Thoracic aorta (tissue), 2 donors: Measurements from ENCODE around the gene GSTP1. TPM values are rescaled to one million over a fixed set of nuclear protein-coding genes. Genes with fewer than 3 reads are reported as not detected.

Experiments
- ATAC-seq: fragments of 150-250 bp; one replicate; pipeline ENCODE4 v1.8.0; 2017; ENCODE audit warnings: low read depth; ENCODE audit not compliant: insufficient number of reproducible peaks, low FRiP score
- DNase-seq: peaks from one replicate; pipeline ENCODE4 v3.0.0-alpha.2; 2020; ENCODE audit warnings: low spot score
- H3K27ac ChIP-seq, 2 donors: fragments of 200-600 bp; sonication (generic); 1 replicate in 1 of 2; 2 replicates in 1 of 2; pipeline ENCODE4 v1.5.1; 2016; ENCODE audit warnings: mild to moderate bottlenecking in 2 of 2, moderate library complexity in 2 of 2
- H3K27me3 ChIP-seq: fragments of 200-600 bp; sonication (generic); replicated peaks from 2 replicates; pipeline ENCODE4 v1.6.0; 2016; ENCODE audit warnings: mild to moderate bottlenecking; ENCODE audit not compliant: insufficient read depth
- H3K36me3 ChIP-seq: fragments of 200-600 bp; sonication (generic); one replicate; pipeline ENCODE4 v1.5.1; 2016
- H3K4me1 ChIP-seq, 2 donors: fragments of 200-600 bp; sonication (generic); 1 replicate in 1 of 2; 2 replicates in 1 of 2; pipeline versions ENCODE4 v1.5.1 to v1.6.0; 2016; ENCODE audit warnings: low read depth in 2 of 2, mild to moderate bottlenecking in 1 of 2; ENCODE audit not compliant: control insufficient read depth in 1 of 2
- H3K4me3 ChIP-seq: fragments of 200-600 bp; sonication (generic); 2 replicates; pipeline ENCODE4 v1.5.1; 2016; ENCODE audit warnings: mild to moderate bottlenecking
- H3K9me3 ChIP-seq: fragments of 200-600 bp; sonication (generic); 2 replicates; pipeline ENCODE4 v1.5.1; 2016
- CTCF ChIP-seq: fragments of 200-600 bp; sonication (generic); IDR thresholded peaks from one replicate; pipeline ENCODE4 v1.5.1; 2019; ENCODE audit warnings: antibody characterized with exemption
- total RNA-seq, 2 donors: library from RNA; depleted of rRNA; stranded (reverse); fragments of >200 nt; gene quantifications; one replicate each; pipeline versions ENCODE4 v1.1.0 to v1.2.3, GENCODE V29; 2016

The GSTP1 gene
- total RNA-seq, 2 donors from 2014 or later = 272 to 744 TPM

DNA sequence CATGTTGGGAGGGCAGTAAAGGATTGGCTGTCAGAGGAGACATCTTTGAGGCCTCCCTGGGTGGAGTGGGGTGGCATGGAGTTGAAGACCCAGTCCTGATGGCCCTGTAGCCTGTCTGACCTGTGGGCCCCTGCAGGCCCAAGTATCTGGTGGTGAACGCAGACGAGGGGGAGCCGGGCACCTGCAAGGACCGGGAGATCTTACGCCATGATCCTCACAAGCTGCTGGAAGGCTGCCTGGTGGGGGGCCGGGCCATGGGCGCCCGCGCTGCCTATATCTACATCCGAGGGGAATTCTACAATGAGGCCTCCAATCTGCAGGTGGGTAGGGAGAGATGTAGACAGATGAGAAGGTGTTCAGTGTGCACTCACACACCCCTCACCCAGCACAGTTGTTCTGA is 25.7 kb downstream of the GSTP1 start:
- DNase-seq (no peak), ATAC-seq (no peak)
- H3K4me1 ChIP-seq = peaks cover 9 to 35% of the 10 kb centered on the region in 2 donors
- H3K27ac ChIP-seq = no peak overlapping the region
- H3K36me3 ChIP-seq = peaks cover 19% of the 10 kb centered on the region
- no peaks in the 10 kb centered on the region for H3K27me3 ChIP-seq
- H3K4me3 ChIP-seq = no peak overlapping the region
- H3K9me3 ChIP-seq = no peaks in the 10 kb centered on the region
- no peak for TF ChIP-seq CTCF

DNA sequence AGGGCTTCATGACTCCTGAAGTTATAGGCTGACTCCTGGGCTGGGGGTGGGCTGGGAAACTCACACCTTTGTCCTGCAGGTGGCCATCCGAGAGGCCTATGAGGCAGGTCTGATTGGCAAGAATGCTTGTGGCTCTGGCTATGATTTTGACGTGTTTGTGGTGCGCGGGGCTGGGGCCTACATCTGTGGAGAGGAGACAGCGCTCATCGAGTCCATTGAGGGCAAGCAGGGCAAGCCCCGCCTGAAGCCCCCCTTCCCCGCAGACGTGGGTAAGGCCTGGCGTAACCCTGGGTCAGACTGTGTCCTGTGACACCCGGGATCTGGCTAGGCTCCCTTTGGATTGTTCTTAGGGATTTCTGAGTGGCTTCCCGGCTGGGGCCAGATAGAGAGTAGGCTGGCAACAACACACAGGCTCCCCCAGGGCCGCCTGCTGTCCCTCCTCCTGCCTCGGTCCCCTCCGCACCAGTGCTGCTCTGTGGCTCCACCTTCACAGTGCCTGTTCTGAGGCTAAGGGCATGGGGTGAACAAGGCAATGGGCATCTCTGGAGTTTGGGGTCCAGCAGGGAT is 26.8 kb downstream of the GSTP1 start:
- no peak overlapping the region for H3K27ac ChIP-seq
- peaks cover 19% of the 10 kb centered on the region for H3K36me3 ChIP-seq
- TF ChIP-seq CTCF = no peak
- no peaks in the 10 kb centered on the region for H3K9me3 ChIP-seq
- H3K4me1 ChIP-seq = peaks cover 11 to 33% of the 10 kb centered on the region in 2 donors
- H3K4me3 ChIP-seq = no peak overlapping the region
- no peaks in the 10 kb centered on the region for H3K27me3 ChIP-seq
- DNase-seq (no peak), ATAC-seq (no peak)

DNA sequence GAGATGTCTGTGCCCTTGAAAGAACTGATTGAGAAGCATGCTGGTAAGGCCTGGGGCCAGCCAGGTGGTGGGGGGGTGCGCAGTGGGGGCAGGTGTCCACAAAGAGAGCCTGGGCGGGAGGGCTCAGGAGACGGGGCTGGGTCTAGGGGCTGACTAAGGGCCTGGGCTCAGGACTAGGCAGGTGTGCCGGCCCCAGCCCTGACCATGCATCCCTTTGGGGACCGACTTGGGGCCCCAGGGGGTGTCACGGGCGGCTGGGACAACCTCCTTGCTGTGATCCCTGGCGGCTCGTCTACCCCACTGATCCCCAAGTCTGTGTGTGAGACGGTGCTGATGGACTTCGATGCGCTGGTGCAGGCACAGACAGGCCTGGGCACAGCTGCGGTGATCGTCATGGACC is 27.6 kb downstream of the GSTP1 start:
- H3K27me3 ChIP-seq = no peaks in the 10 kb centered on the region
- no peak overlapping the region for H3K27ac ChIP-seq
- no peaks in the 10 kb centered on the region for H3K9me3 ChIP-seq
- no peak overlapping the region for H3K4me3 ChIP-seq
- DNase-seq (no peak), ATAC-seq (no peak)
- peaks cover 11 to 25% of the 10 kb centered on the region in 2 donors for H3K4me1 ChIP-seq
- H3K36me3 ChIP-seq = peaks cover 19% of the 10 kb centered on the region
- TF ChIP-seq CTCF = no peak

DNA sequence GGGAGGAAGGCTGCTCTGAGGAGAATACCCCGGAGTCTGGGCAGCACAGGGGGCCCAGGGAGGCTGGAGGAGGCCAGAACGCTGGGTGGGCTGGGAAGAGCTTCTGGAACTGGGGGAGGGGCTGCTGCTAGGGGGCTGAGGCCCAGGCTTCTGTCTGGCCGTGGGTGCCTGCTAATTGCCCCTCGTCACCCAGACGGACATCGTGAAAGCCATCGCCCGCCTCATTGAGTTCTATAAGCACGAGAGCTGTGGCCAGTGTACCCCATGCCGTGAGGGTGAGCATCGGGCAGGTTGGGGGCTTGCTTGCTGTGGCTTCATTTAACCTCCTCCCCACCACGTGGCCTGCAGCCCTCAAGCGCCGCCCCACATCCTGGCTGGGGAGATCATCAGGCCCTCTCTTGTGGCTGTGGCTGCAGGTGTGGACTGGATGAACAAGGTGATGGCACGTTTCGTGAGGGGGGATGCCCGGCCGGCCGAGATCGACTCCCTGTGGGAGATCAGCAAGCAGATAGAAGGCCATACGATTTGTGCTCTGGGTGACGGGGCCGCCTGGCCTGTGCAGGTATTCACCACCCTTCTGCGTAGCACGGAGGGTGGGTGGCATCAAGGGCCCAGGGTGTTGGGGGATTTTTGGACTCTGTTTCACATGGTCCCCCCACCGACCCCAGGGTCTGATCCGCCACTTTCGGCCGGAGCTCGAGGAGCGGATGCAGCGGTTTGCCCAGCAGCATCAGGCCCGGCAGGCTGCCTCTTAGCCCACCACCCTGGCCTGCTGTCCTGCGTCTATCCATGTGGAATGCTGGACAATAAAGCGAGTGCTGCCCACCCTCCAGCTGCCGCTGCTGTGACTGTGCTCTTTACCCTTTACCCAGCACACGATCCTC is 28.3 kb downstream of the GSTP1 start:
- peaks cover 19% of the 10 kb centered on the region for H3K36me3 ChIP-seq
- H3K9me3 ChIP-seq = no peaks in the 10 kb centered on the region
- no peak overlapping the region for H3K4me3 ChIP-seq
- ATAC-seq (no peak), DNase-seq (no peak)
- H3K4me1 ChIP-seq = peaks cover 11 to 22% of the 10 kb centered on the region in 2 donors
- no peak overlapping the region for H3K27ac ChIP-seq
- no peak for TF ChIP-seq CTCF
- H3K27me3 ChIP-seq = no peaks in the 10 kb centered on the region

DNA sequence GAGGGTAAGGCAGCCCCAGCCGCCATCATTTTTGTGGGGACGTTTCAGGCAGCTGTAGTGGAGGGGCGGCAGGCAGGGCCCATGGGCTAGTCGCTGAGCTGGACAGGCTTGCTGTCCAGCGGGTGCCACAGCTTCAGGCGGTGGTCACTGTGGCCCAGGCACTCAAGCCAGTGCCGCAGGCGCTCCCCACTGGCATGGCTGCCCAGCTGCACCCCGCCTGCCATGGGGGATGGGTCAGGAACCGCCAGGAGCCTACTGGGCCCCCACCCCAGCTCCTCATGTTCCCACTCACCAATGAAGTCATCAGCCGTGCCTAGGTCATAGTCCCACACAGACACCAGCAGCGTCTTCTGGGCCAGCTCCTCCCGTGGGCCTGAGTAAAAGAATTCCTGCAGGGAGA is 29.1 kb downstream of the GSTP1 start:
- H3K4me3 ChIP-seq = no peak overlapping the region
- H3K27ac ChIP-seq = no peak overlapping the region
- H3K36me3 ChIP-seq = peaks cover 19% of the 10 kb centered on the region
- no peak for TF ChIP-seq CTCF
- no peaks in the 10 kb centered on the region for H3K9me3 ChIP-seq
- ATAC-seq (no peak), DNase-seq (no peak)
- H3K27me3 ChIP-seq = no peaks in the 10 kb centered on the region
- H3K4me1 ChIP-seq = peaks cover 5 to 15% of the 10 kb centered on the region in 2 donors
